Mesothelial cell of epicardium (in vitro differentiated cells): ENCODE measurements around the gene COQ8A. TPM values are rescaled to one million over a fixed set of nuclear protein-coding genes. Genes with fewer than 3 reads are reported as not detected.

Experiments
- DNase-seq, 2 experiments: peaks; one replicate each; pipeline ENCODE4 v3.0.0; 2021; ENCODE audit warnings: low spot score in 2 of 2; ENCODE audit not compliant: unreplicated experiment in 2 of 2
- H3K27ac Mint-ChIP-seq: 2 replicates; pipeline ENCODE4 v1.8.0; 2021; ENCODE audit warnings: mixed read lengths
- H3K27me3 Mint-ChIP-seq: 2 replicates; pipeline ENCODE4 v1.8.0; 2021; ENCODE audit warnings: low read depth, mixed read lengths
- H3K36me3 Mint-ChIP-seq: 2 replicates; pipeline ENCODE4 v1.8.0; 2021; ENCODE audit warnings: mixed read lengths
- H3K4me1 Mint-ChIP-seq: 2 replicates; pipeline ENCODE4 v1.8.0; 2021; ENCODE audit warnings: mixed read lengths
- H3K4me3 Mint-ChIP-seq: 2 replicates; pipeline ENCODE4 v1.8.0; 2021; ENCODE audit warnings: mild to moderate bottlenecking, moderate library complexity, mixed read lengths
- H3K9me3 Mint-ChIP-seq: 2 replicates; pipeline ENCODE4 v1.8.0; 2021; ENCODE audit warnings: mixed read lengths
- CTCF ChIP-seq: fragments of 200-600 bp; sonication (generic); IDR thresholded peaks from one replicate; pipeline ENCODE4 v1.5.0; 2021; ENCODE audit warnings: antibody characterized with exemption; ENCODE audit not compliant: unreplicated experiment
- total RNA-seq: library from RNA; stranded (reverse); gene quantifications from 3 replicates; pipeline ENCODE4 v1.2.1, GENCODE V29; 2021

Gene COQ8A
- total RNA-seq, 1 donor from 2014 or later = 19.9 TPM

DNA sequence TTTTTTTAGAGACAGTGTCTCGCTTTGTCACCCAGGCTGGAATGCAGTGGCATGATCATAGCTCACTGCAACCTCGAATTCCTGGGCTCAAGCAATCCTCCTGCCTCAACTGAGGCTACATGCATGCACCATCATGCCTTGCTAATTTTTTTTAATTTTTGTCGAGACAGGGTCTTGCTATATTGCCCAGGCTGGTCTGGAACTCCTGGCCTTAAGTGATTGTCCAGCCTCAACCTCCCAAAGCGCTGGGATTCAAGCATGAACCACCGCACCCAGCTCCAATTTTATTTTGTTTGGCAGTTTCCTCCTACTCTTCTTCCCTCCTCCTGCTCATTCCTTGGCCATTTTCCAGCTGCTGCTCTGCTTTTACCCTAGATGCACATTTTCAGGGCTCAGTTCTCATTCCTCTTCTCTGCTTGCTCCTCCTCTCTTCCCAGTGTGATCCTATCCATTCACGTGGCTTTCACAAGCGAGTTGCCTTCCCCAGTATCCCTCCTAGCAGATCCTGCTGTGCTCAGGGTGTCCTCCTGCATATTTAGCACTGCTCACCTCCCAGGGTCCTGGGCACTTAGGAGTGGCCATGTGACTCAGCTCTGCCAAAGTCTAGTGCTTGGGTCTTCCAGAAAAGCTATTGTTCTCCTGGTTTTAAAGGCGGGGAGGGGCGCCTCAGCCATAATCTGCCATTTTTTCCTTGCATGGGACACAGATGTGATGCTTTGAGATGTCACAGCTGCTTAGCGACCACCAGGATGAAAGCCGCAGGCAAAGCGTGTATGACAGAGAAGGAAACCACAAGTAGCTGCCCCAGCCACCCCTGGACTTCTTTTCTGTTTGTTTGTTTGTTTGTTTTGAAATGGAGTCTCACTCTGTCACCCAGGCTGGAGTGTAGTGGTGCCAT, 36.0 kb upstream of the COQ8A start:
- peaks cover 11% of the 10 kb centered on the region for H3K4me1 Mint-ChIP-seq
- peak overlapping the region; percentile 17 for H3K27ac Mint-ChIP-seq
- DNase-seq = no peak
- no peak overlapping the region for H3K4me3 Mint-ChIP-seq
- TF ChIP-seq CTCF = no peak
- no peaks in the 10 kb centered on the region for H3K27me3 Mint-ChIP-seq
- no peaks in the 10 kb centered on the region for H3K9me3 Mint-ChIP-seq
- peaks cover 4% of the 10 kb centered on the region for H3K36me3 Mint-ChIP-seq

GRCh38 chr1:226904772-226905171, 35.3 kb upstream of the COQ8A start:
- no peak for DNase-seq
- TF ChIP-seq CTCF = no peak
- H3K27ac Mint-ChIP-seq = no peak overlapping the region
- no peak overlapping the region for H3K4me3 Mint-ChIP-seq
- H3K36me3 Mint-ChIP-seq = peaks cover 4% of the 10 kb centered on the region
- H3K9me3 Mint-ChIP-seq = no peaks in the 10 kb centered on the region
- H3K27me3 Mint-ChIP-seq = no peaks in the 10 kb centered on the region
- peaks cover 11% of the 10 kb centered on the region for H3K4me1 Mint-ChIP-seq

DNA sequence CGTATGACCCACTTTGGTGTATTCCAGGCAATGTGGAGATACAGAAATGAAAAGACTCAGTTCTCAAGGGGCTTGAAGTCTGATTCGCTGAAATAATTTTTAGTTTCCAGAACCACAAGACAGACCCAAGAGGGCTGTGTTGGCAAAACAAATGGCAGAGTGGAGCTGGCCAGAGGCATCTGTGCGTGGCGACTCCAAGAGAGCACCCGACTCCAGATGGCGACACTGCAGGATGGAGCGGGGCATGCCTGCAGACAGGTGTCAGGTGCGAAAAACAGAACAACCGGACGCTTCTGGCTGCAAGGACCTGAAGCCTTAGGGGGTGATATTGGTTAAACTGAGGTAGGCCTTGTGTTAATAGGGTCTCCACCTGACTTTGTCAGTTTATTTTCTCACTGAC, 31.7 kb upstream of the COQ8A start:
- Mint-ChIP-seq H3K4me3 (no peak overlapping the region), H3K27ac (no peak overlapping the region), H3K27me3 (no peaks in the 10 kb centered on the region), H3K4me1 (peaks cover 7% of the 10 kb centered on the region), H3K36me3 (no peaks in the 10 kb centered on the region), H3K9me3 (no peaks in the 10 kb centered on the region)
- TF ChIP-seq CTCF = no peak
- no peak for DNase-seq

DNA sequence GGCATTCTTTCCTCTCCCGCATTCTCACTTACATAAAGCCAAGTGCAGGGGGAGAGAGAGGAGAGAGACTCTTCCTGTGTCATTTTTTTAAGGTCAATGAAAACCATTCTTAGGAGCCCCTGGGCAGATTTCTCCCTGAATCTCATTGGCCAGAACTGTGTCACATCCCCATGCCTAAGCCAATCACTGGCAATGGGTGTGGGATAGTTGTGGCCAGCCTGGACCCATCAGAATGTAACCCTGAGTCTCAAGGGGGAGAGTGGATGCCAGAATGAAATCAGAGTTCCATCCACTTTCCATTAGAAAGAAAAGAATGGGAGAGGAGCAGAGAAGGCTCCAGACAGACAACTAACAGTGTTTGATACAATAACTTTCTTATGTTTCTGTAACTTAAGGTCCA, 31.2 kb upstream of the COQ8A start:
- no peak for DNase-seq
- H3K36me3 Mint-ChIP-seq = no peaks in the 10 kb centered on the region
- H3K9me3 Mint-ChIP-seq = no peaks in the 10 kb centered on the region
- H3K27ac Mint-ChIP-seq = no peak overlapping the region
- TF ChIP-seq CTCF = no peak
- H3K4me3 Mint-ChIP-seq = no peak overlapping the region
- H3K27me3 Mint-ChIP-seq = no peaks in the 10 kb centered on the region
- H3K4me1 Mint-ChIP-seq = peaks cover 5% of the 10 kb centered on the region

DNA sequence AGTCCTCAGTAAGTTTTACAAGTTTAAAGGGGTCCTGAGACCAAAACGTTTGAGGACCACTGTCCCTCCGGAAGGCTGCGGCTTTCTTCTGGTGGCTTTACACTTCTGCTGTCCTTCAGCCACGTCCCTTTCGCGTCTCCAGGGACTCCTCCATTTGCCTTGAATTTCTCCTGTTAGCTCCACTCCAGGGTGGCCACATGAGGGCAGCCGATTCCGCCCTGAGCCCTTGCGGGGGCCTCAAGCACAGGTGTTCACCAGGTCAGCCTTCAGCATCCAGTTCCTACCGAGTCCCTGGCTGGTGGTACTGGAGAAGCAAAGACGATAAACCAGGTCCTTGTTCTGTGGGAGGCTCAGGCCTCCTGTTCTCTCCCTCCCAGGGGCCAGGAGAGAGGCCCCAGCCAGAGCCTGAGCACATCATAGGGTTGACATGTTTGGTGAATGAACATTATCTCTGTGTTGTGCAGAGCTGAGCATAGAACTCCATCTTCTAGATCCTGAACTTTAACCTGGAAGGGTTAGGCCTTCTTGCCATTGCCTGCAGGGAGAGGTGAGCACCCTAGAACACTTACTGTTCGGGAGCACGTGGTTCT, 27.4 kb upstream of the COQ8A start:
- Mint-ChIP-seq H3K4me3 (no peak overlapping the region), H3K9me3 (no peaks in the 10 kb centered on the region), H3K27me3 (no peaks in the 10 kb centered on the region), H3K4me1 (no peaks in the 10 kb centered on the region), H3K36me3 (no peaks in the 10 kb centered on the region), H3K27ac (no peak overlapping the region)
- no peak for TF ChIP-seq CTCF
- peak in 1 of 2 experiments; percentile 57 for DNase-seq
